H1 (cell line): ENCODE results near the gene EPB42. TPM values are rescaled to one million over a fixed set of nuclear protein-coding genes. Genes with fewer than 3 reads are reported as not detected.

ENCODE experiments used
- CTCF ChIA-PET: fragments of 300-600 bp; sonication (Branson Sonifier 250); formaldehyde crosslinking; loops from one replicate; lab custom pipeline; 2021; ENCODE audit not compliant: partially characterized antibody; lab: Charles Lee
- POLR2A ChIA-PET: fragments of 300-600 bp; sonication (Branson Sonifier 250); formaldehyde crosslinking; loops from one replicate; lab custom pipeline; 2021; ENCODE audit warnings: inconsistent platforms; ENCODE audit not compliant: partially characterized antibody; lab: Charles Lee
- DNase-seq, 2 experiments: peaks; one replicate each; pipeline versions ENCODE4 v3.0.0 to v3.0.0-alpha.2; 2010 to 2022; ENCODE audit warnings: low spot score in 2 of 2, low read depth in 1 of 2, mixed read lengths in 1 of 2
- FAIRE-seq: peaks from 2 replicates; lab custom pipeline; 2011; peaks lifted over from hg19 to GRCh38; lab: Jason Lieb, UNC
- H2AFZ ChIP-seq: 2 replicates; pipeline ENCODE4 v1.8.1; 2012; ENCODE audit warnings: low read length, inconsistent platforms
- H2AK5ac ChIP-seq: 2 replicates; pipeline ENCODE4 v1.6.1; 2013; ENCODE audit warnings: low read depth, low read length
- H2BK120ac ChIP-seq: replicated peaks from 2 replicates; pipeline ENCODE3; 2013; ENCODE audit warnings: low read depth, low read length, inconsistent platforms
- H2BK12ac ChIP-seq: 2 replicates; pipeline ENCODE4 v1.6.1; 2013; ENCODE audit warnings: low read depth, low read length
- H2BK15ac ChIP-seq: 2 replicates; pipeline ENCODE4 v1.6.1; 2013; ENCODE audit warnings: low read length
- H2BK20ac ChIP-seq: 2 replicates; pipeline ENCODE4 v1.6.1; 2013; ENCODE audit warnings: low read length
- H2BK5ac ChIP-seq: 2 replicates; pipeline ENCODE4 v1.6.1; 2013; ENCODE audit warnings: low read depth, low read length
- H3K14ac ChIP-seq: 2 replicates; pipeline ENCODE4 v1.6.1; 2013; ENCODE audit warnings: inconsistent platforms; ENCODE audit not compliant: insufficient read length
- H3K18ac ChIP-seq: 2 replicates; pipeline ENCODE4 v1.6.1; 2013; ENCODE audit warnings: low read length; ENCODE audit errors: extremely low read depth
- H3K23ac ChIP-seq: 2 replicates; pipeline ENCODE4 v1.6.1; 2013; ENCODE audit warnings: inconsistent platforms; ENCODE audit not compliant: insufficient read length
- H3K23me2 ChIP-seq: 2 replicates; pipeline ENCODE4 v1.6.1; 2013; ENCODE audit warnings: low read depth, low read length
- H3K27ac ChIP-seq: 2 replicates; pipeline ENCODE4 v1.6.1; 2011; ENCODE audit warnings: low read depth, low read length, inconsistent platforms
- H3K27me3 ChIP-seq, 4 experiments: replicated peaks in 1 of 4; 1 replicate in 1 of 4; 2 replicates in 3 of 4; pipeline versions ENCODE4 v1.6.1 to v1.8.1; 2011 to 2013; ENCODE audit warnings: low read length in 3 of 4, mild to moderate bottlenecking in 3 of 4, inconsistent platforms in 2 of 4, mixed read lengths in 2 of 4, moderate library complexity in 1 of 4; ENCODE audit not compliant: control insufficient read depth in 3 of 4, insufficient read depth in 3 of 4; ENCODE audit errors: extremely low read depth in 1 of 4
- H3K36me3 ChIP-seq, 4 experiments: 2 replicates each; pipeline versions ENCODE4 v1.6.1 to v1.8.1; 2011 to 2013; ENCODE audit warnings: mild to moderate bottlenecking in 4 of 4, low read length in 3 of 4, moderate library complexity in 2 of 4, control low read depth in 1 of 4, inconsistent platforms in 1 of 4; ENCODE audit not compliant: insufficient read depth in 4 of 4, control insufficient read depth in 2 of 4
- H3K4ac ChIP-seq: replicated peaks from 2 replicates; pipeline ENCODE3; 2013; ENCODE audit warnings: low read length, low read depth, mixed read lengths, inconsistent platforms; ENCODE audit not compliant: insufficient read length
- H3K4me1 ChIP-seq, 4 experiments: replicated peaks in 1 of 4; 1 replicate in 1 of 4; 2 replicates in 3 of 4; pipeline versions ENCODE4 v1.6.1 to v1.8.1; 2011 to 2013; ENCODE audit warnings: low read length in 3 of 4, inconsistent platforms in 2 of 4, mixed read lengths in 1 of 4; ENCODE audit not compliant: insufficient read depth in 4 of 4, control insufficient read depth in 3 of 4
- H3K4me2 ChIP-seq, 2 experiments: 2 replicates each; pipeline versions ENCODE4 v1.6.1 to v1.8.1; 2011 to 2013; ENCODE audit warnings: low read depth in 2 of 2, low read length in 2 of 2, control low read depth in 1 of 2, inconsistent platforms in 1 of 2, mild to moderate bottlenecking in 1 of 2; ENCODE audit not compliant: insufficient read depth in 1 of 2
- H3K4me3 ChIP-seq, 4 experiments: fragments of 200-600, 300-600 bp in 1 of 4; sonication (generic), shearing (Covaris generic), sonication (Bioruptor Twin) in 1 of 4; 2 replicates each; pipeline versions ENCODE4 v1.5.1 to v1.8.1; 2011 to 2016; ENCODE audit warnings: low read length in 4 of 4, low read depth in 3 of 4, control low read depth in 2 of 4, inconsistent platforms in 2 of 4, mild to moderate bottlenecking in 2 of 4, mixed read lengths in 1 of 4, moderate library complexity in 1 of 4; ENCODE audit not compliant: insufficient read depth in 2 of 4; ENCODE audit errors: extremely low read depth in 1 of 4
- H3K56ac ChIP-seq: replicated peaks from 2 replicates; pipeline ENCODE3; 2013; ENCODE audit warnings: low read depth, mild to moderate bottlenecking, mixed read lengths, low read length, inconsistent platforms; ENCODE audit not compliant: insufficient read length
- H3K79me1 ChIP-seq: 2 replicates; pipeline ENCODE4 v1.6.1; 2013; ENCODE audit warnings: low read depth, low read length, control low read depth
- H3K79me2 ChIP-seq, 2 experiments: 2 replicates each; pipeline versions ENCODE4 v1.6.1 to v1.8.1; 2012 to 2013; ENCODE audit warnings: low read length in 2 of 2, mild to moderate bottlenecking in 2 of 2, inconsistent platforms in 1 of 2; ENCODE audit not compliant: insufficient read depth in 2 of 2, control insufficient read depth in 1 of 2
- H3K9ac ChIP-seq, 4 experiments: replicated peaks in 1 of 4; 1 replicate in 1 of 4; 2 replicates in 3 of 4; pipeline versions ENCODE4 v1.6.1 to v1.8.1; 2011 to 2013; ENCODE audit warnings: low read depth in 3 of 4, low read length in 3 of 4, control low read depth in 2 of 4, mild to moderate bottlenecking in 2 of 4, moderate library complexity in 2 of 4, inconsistent platforms in 1 of 4; ENCODE audit errors: extremely low read depth in 1 of 4
- H3K9me3 ChIP-seq, 2 experiments: 2 replicates each; pipeline versions ENCODE4 v1.6.1 to v1.8.1; 2012 to 2013; ENCODE audit warnings: mild to moderate bottlenecking in 2 of 2, moderate library complexity in 2 of 2, control low read depth in 1 of 2, inconsistent platforms in 1 of 2, low read depth in 1 of 2, low read length in 1 of 2, mixed read lengths in 1 of 2; ENCODE audit not compliant: insufficient read depth in 2 of 2
- H4K20me1 ChIP-seq, 2 experiments: replicated peaks in 1 of 2; 2 replicates each; pipeline versions ENCODE3 to v1.8.1; 2011 to 2013; ENCODE audit warnings: inconsistent platforms in 2 of 2, low read length in 2 of 2, mild to moderate bottlenecking in 1 of 2; ENCODE audit not compliant: insufficient read depth in 2 of 2, control insufficient read depth in 1 of 2
- H4K5ac ChIP-seq: 2 replicates; pipeline ENCODE4 v1.6.1; 2013; ENCODE audit warnings: low read length, low read depth, mixed read lengths, inconsistent platforms; ENCODE audit not compliant: insufficient read length
- H4K8ac ChIP-seq: 2 replicates; pipeline ENCODE4 v1.8.0; 2013; ENCODE audit warnings: mild to moderate bottlenecking, moderate library complexity, low read length, inconsistent platforms; ENCODE audit not compliant: insufficient read depth; ENCODE audit errors: extremely low read depth
- H4K91ac ChIP-seq: replicated peaks from 2 replicates; pipeline ENCODE3; 2013; ENCODE audit warnings: low read length, mixed read lengths, inconsistent platforms; ENCODE audit not compliant: insufficient read length
- ASH2L ChIP-seq: fragments of 200-600, 300-600 bp; sonication (generic); IDR thresholded peaks from one replicate; pipeline ENCODE4 v1.7.1; 2017; ENCODE audit warnings: low read length
- E2F6 ChIP-seq: IDR thresholded peaks from 2 replicates; pipeline ENCODE4 v1.6.1; 2012; ENCODE audit warnings: inconsistent platforms
- HDAC6 ChIP-seq: IDR thresholded peaks from one replicate; pipeline ENCODE4 v1.7.1; 2012; ENCODE audit warnings: low read depth, mild to moderate bottlenecking, inconsistent platforms, low read length, moderate library complexity
- KDM1A ChIP-seq: fragments of 200-600, 300-600 bp; sonication (generic); IDR thresholded peaks from 2 replicates; pipeline ENCODE4 v1.7.1; 2016; ENCODE audit warnings: mild to moderate bottlenecking, low read length, borderline replicate concordance
- POLR2AphosphoS5 ChIP-seq: IDR thresholded peaks from 2 replicates; pipeline ENCODE4 v1.6.1; 2011; ENCODE audit warnings: low read depth, low read length
- RNF2 ChIP-seq: fragments of 200-900, 300-1000 bp; sonication (generic); IDR thresholded peaks from 2 replicates; pipeline ENCODE4 v1.7.1; 2016; ENCODE audit warnings: borderline replicate concordance, low read depth, mild to moderate bottlenecking, antibody characterized with exemption, low read length; ENCODE audit not compliant: poor library complexity, severe bottlenecking; ENCODE audit errors: missing control alignments
- SIRT6 ChIP-seq: IDR thresholded peaks from one replicate; pipeline ENCODE4 v1.7.1; 2012; ENCODE audit warnings: low read length, inconsistent platforms
- SP2 ChIP-seq: IDR thresholded peaks from 2 replicates; pipeline ENCODE4 v1.6.1; 2012; ENCODE audit warnings: mild to moderate bottlenecking, low read length, inconsistent platforms
- TAF7 ChIP-seq: optimal IDR thresholded peaks from 2 replicates; pipeline ENCODE3; 2011; ENCODE audit warnings: low read depth, mild to moderate bottlenecking, inconsistent platforms, low read length, moderate library complexity, borderline replicate concordance
- TCF12 ChIP-seq: IDR thresholded peaks from 2 replicates; pipeline ENCODE4 v1.6.1; 2011; ENCODE audit warnings: low read depth, mild to moderate bottlenecking, low read length
- YY1 ChIP-seq: IDR thresholded peaks from 2 replicates; pipeline ENCODE4 v1.6.1; 2011; ENCODE audit warnings: low read depth, mild to moderate bottlenecking, low read length
- WGBS, 2 experiments: shearing (Covaris generic) in 1 of 2; methylation state at CpG; one replicate each; pipeline versions ENCODE4 v1.1.6 to v1.1.7; 2013 to 2015; ENCODE audit warnings: low lambda C conversion rate in 2 of 2, mixed read lengths in 2 of 2, inconsistent platforms in 1 of 2, low coverage in 1 of 2, missing lambda C conversion rate in 1 of 2; ENCODE audit not compliant: insufficient replicate concordance in 2 of 2, insufficient coverage in 1 of 2, insufficient read length in 1 of 2; ENCODE audit errors: extremely low coverage in 1 of 2, missing lambda C conversion rate in 1 of 2; 5-methylcytosine and 5-hydroxymethylcytosine counted together
- polyA plus RNA-seq, 7 experiments: library from polyadenylated mRNA; depleted of rRNA in 3 of 7; stranded (reverse) in 5 of 7; unstranded in 2 of 7; fragments of >200 nt in 5 of 7; fragments of 200-250 nt in 2 of 7; gene quantifications; 1 replicate in 5 of 7; 2 replicates in 1 of 7; 4 replicates in 1 of 7; pipeline versions ENCODE4 v1.2.1 to v1.2.3, GENCODE V29; 2011 to 2013; ENCODE audit warnings: missing spikeins in 2 of 7, mixed read lengths in 2 of 7
- total RNA-seq: library from RNA; stranded (reverse); fragmentation: NEBNext Ultra II Directional; extraction: Animal tissue kit (Norgen Biotek cat#: 25700); gene quantifications from 2 replicates; pipeline ENCODE4 v1.2.1, GENCODE V29; 2021

EPB42 gene
- total and polyA plus RNA-seq, 2 of the 8 experiments (the other 6 are each of a cell fraction or from before 2014, with no cell fraction given) = not detected

GRCh38 chr15:43253431-43254403, 32.9 kb upstream of the EPB42 start:
- Histone ChIP-seq H3K23ac (no peak overlapping the region), H3K23me2 (no peaks in the 10 kb centered on the region; the same call in 1 of the 2 replicates), H4K20me1 (no peaks in the 10 kb centered on the region), H3K79me1 (no peaks in the 10 kb centered on the region), H3K4me2 (no peak overlapping the region), H2BK15ac (no peak overlapping the region), H3K4ac (no peak overlapping the region), H3K36me3 (no peaks in the 10 kb centered on the region), H3K9ac (no peak overlapping the region), H2AFZ (no peak overlapping the region), H3K14ac (no peak overlapping the region), H3K4me3 (no peak overlapping the region), H4K5ac (no peak overlapping the region), H3K56ac (no peak overlapping the region), H3K79me2 (no peaks in the 10 kb centered on the region), H3K4me1 (no peaks in the 10 kb centered on the region), H2BK120ac (no peak overlapping the region), H2BK20ac (no peak overlapping the region), H3K9me3 (no peaks in the 10 kb centered on the region), H2BK12ac (no peak overlapping the region), H3K18ac (no peak overlapping the region), H3K27ac (no peak overlapping the region), H3K27me3 (no peaks in the 10 kb centered on the region; a peak in 1 of 7 replicates), H2BK5ac (no peak overlapping the region), H2AK5ac (no peak overlapping the region), H4K8ac (peak overlapping the region; percentile 83; the same call in 1 of the 2 replicates), H4K91ac (no peak overlapping the region)
- ChIA-PET CTCF (interaction anchor here (0.6 to 3.7 kb wide), 9 partner anchors 13 to 40 kb away, joined by 3 to 14 read pairs (median 3); partner anchors contain the start of gene TGM5), POLR2A (interaction anchor here (0.5 kb wide), 1 partner anchor 21 kb away, joined by 3 read pairs; no protein-coding TSS in a partner anchor)
- FAIRE-seq (no peak), DNase-seq (no peak)
- WGBS, 2 experiments = 72% methylated on average over 15 of the region's 15 CpGs; no CpG with 5 or more reads in 1 of the 2 experiments
- TF ChIP-seq YY1 (no peak), KDM1A (no peak), E2F6 (no peak), TAF7 (no peak), POLR2AphosphoS5 (no peak), HDAC6 (no peak), TCF12 (no peak), SIRT6 (no peak), SP2 (no peak), RNF2 (no peak), ASH2L (no peak)
